ENCODE results near the gene KREMEN1.

KREMEN1 gene

GRCh38 chr22:29183971-29184848, 111.4 kb downstream of the KREMEN1 start:
- Histone ChIP-seq H3K27me3 (ENCODE audit: control insufficient read depth, insufficient read depth, low read length) (no peaks in the 10 kb centered on the region), H3K9ac (ENCODE audit: low read length) (no peak overlapping the region), H3K9me3 (ENCODE audit: control insufficient read depth, low read length) (no peaks in the 10 kb centered on the region), H3K4me3 (ENCODE audit: low read length) (no peak overlapping the region), H3K4me1 (ENCODE audit: control insufficient read depth, insufficient read depth, low read length) (no peaks in the 10 kb centered on the region), H3K36me3 (ENCODE audit: control insufficient read depth, insufficient read depth, low read length) (no peaks in the 10 kb centered on the region)

GRCh38 chr22:29184849-29185490, 112.1 kb downstream of the KREMEN1 start:
- Histone ChIP-seq H3K9me3 (ENCODE audit: control insufficient read depth, low read length) (no peaks in the 10 kb centered on the region), H3K4me1 (ENCODE audit: control insufficient read depth, insufficient read depth, low read length) (no peaks in the 10 kb centered on the region), H3K4me3 (ENCODE audit: low read length) (no peak overlapping the region), H3K27me3 (ENCODE audit: control insufficient read depth, insufficient read depth, low read length) (no peaks in the 10 kb centered on the region), H3K9ac (ENCODE audit: low read length) (no peak overlapping the region), H3K36me3 (ENCODE audit: control insufficient read depth, insufficient read depth, low read length) (no peaks in the 10 kb centered on the region)

GRCh38 chr22:29186302-29186701, 113.5 kb downstream of the KREMEN1 start:
- Histone ChIP-seq H3K27me3 (ENCODE audit: control insufficient read depth, insufficient read depth, low read length) (no peaks in the 10 kb centered on the region), H3K9ac (ENCODE audit: low read length) (no peak overlapping the region), H3K4me1 (ENCODE audit: control insufficient read depth, insufficient read depth, low read length) (no peaks in the 10 kb centered on the region), H3K4me3 (ENCODE audit: low read length) (no peak overlapping the region), H3K36me3 (ENCODE audit: control insufficient read depth, insufficient read depth, low read length) (no peaks in the 10 kb centered on the region), H3K9me3 (ENCODE audit: control insufficient read depth, low read length) (no peaks in the 10 kb centered on the region)

- Histone ChIP-seq H3K27me3 (ENCODE audit: control insufficient read depth, insufficient read depth, low read length) (no peaks in the 10 kb centered on the region), H3K4me1 (ENCODE audit: control insufficient read depth, insufficient read depth, low read length) (no peaks in the 10 kb centered on the region), H3K4me3 (ENCODE audit: low read length) (no peak overlapping the region), H3K9ac (ENCODE audit: low read length) (no peak overlapping the region), H3K9me3 (ENCODE audit: control insufficient read depth, low read length) (no peaks in the 10 kb centered on the region), H3K36me3 (ENCODE audit: control insufficient read depth, insufficient read depth, low read length) (no peaks in the 10 kb centered on the region)
Observed at GRCh38 chr22:29187831-29188230, 115.0 kb downstream of the KREMEN1 start.

GRCh38 chr22:29190051-29190450, 117.2 kb downstream of the KREMEN1 start:
- Histone ChIP-seq H3K36me3 (ENCODE audit: control insufficient read depth, insufficient read depth, low read length) (no peaks in the 10 kb centered on the region), H3K9me3 (ENCODE audit: control insufficient read depth, low read length) (no peaks in the 10 kb centered on the region), H3K27me3 (ENCODE audit: control insufficient read depth, insufficient read depth, low read length) (no peaks in the 10 kb centered on the region), H3K4me3 (ENCODE audit: low read length) (no peak overlapping the region), H3K9ac (ENCODE audit: low read length) (no peak overlapping the region), H3K4me1 (ENCODE audit: control insufficient read depth, insufficient read depth, low read length) (no peaks in the 10 kb centered on the region)

GRCh38 chr22:29190918-29191317, 118.1 kb downstream of the KREMEN1 start:
- no peaks in the 10 kb centered on the region for H3K9me3 ChIP-seq (ENCODE audit: control insufficient read depth, low read length)
- no peaks in the 10 kb centered on the region for H3K36me3 ChIP-seq (ENCODE audit: control insufficient read depth, insufficient read depth, low read length)
- H3K27me3 ChIP-seq (ENCODE audit: control insufficient read depth, insufficient read depth, low read length), result no peaks in the 10 kb centered on the region
- H3K4me1 ChIP-seq (ENCODE audit: control insufficient read depth, insufficient read depth, low read length), result no peaks in the 10 kb centered on the region
- H3K4me3 ChIP-seq (ENCODE audit: low read length), result no peak overlapping the region
- H3K9ac ChIP-seq (ENCODE audit: low read length), result no peak overlapping the region

GRCh38 chr22:29193021-29193420, 120.2 kb downstream of the KREMEN1 start:
- Histone ChIP-seq H3K4me3 (ENCODE audit: low read length) (no peak overlapping the region), H3K4me1 (ENCODE audit: control insufficient read depth, insufficient read depth, low read length) (no peaks in the 10 kb centered on the region), H3K27me3 (ENCODE audit: control insufficient read depth, insufficient read depth, low read length) (no peaks in the 10 kb centered on the region), H3K9me3 (ENCODE audit: control insufficient read depth, low read length) (no peaks in the 10 kb centered on the region), H3K36me3 (ENCODE audit: control insufficient read depth, insufficient read depth, low read length) (no peaks in the 10 kb centered on the region), H3K9ac (ENCODE audit: low read length) (no peak overlapping the region)

- no peaks in the 10 kb centered on the region for H3K9me3 ChIP-seq (ENCODE audit: control insufficient read depth, low read length)
- H3K4me1 ChIP-seq (ENCODE audit: control insufficient read depth, insufficient read depth, low read length), result no peaks in the 10 kb centered on the region
- no peaks in the 10 kb centered on the region for H3K36me3 ChIP-seq (ENCODE audit: control insufficient read depth, insufficient read depth, low read length)
- no peak overlapping the region for H3K4me3 ChIP-seq (ENCODE audit: low read length)
- no peak overlapping the region for H3K9ac ChIP-seq (ENCODE audit: low read length)
- no peaks in the 10 kb centered on the region for H3K27me3 ChIP-seq (ENCODE audit: control insufficient read depth, insufficient read depth, low read length)
Observed at GRCh38 chr22:29194184-29194583, 121.3 kb downstream of the KREMEN1 start.

- no peaks in the 10 kb centered on the region for H3K4me1 ChIP-seq (ENCODE audit: control insufficient read depth, insufficient read depth, low read length)
- H3K27me3 ChIP-seq (ENCODE audit: control insufficient read depth, insufficient read depth, low read length), result no peaks in the 10 kb centered on the region
- H3K9me3 ChIP-seq (ENCODE audit: control insufficient read depth, low read length), result no peaks in the 10 kb centered on the region
- no peak overlapping the region for H3K4me3 ChIP-seq (ENCODE audit: low read length)
- no peak overlapping the region for H3K9ac ChIP-seq (ENCODE audit: low read length)
- no peaks in the 10 kb centered on the region for H3K36me3 ChIP-seq (ENCODE audit: control insufficient read depth, insufficient read depth, low read length)
Observed at GRCh38 chr22:29195118-29195963, 122.5 kb downstream of the KREMEN1 start.

- Histone ChIP-seq H3K4me1 (ENCODE audit: control insufficient read depth, insufficient read depth, low read length) (no peaks in the 10 kb centered on the region), H3K27me3 (ENCODE audit: control insufficient read depth, insufficient read depth, low read length) (no peaks in the 10 kb centered on the region)
Observed at GRCh38 chr22:29195964-29196666, 123.3 kb downstream of the KREMEN1 start.

GRCh38 chr22:29197096-29197495, 124.3 kb downstream of the KREMEN1 start:
- no peak overlapping the region for H3K4me3 ChIP-seq (ENCODE audit: low read length)
- H3K4me1 ChIP-seq (ENCODE audit: control insufficient read depth, insufficient read depth, low read length), result peaks cover 4% of the 10 kb centered on the region

More at GRCh38 chr22:29195964-29196666, 123.3 kb downstream of the KREMEN1 start:
- H3K36me3 ChIP-seq (ENCODE audit: control insufficient read depth, insufficient read depth, low read length), result no peaks in the 10 kb centered on the region
- H3K9me3 ChIP-seq (ENCODE audit: control insufficient read depth, low read length), result no peaks in the 10 kb centered on the region
- no peak overlapping the region for H3K9ac ChIP-seq (ENCODE audit: low read length)
- H3K4me3 ChIP-seq (ENCODE audit: low read length), result no peak overlapping the region

More at GRCh38 chr22:29197096-29197495, 124.3 kb downstream of the KREMEN1 start:
- Histone ChIP-seq H3K36me3 (ENCODE audit: control insufficient read depth, insufficient read depth, low read length) (no peaks in the 10 kb centered on the region), H3K9me3 (ENCODE audit: control insufficient read depth, low read length) (no peaks in the 10 kb centered on the region), H3K27me3 (ENCODE audit: control insufficient read depth, insufficient read depth, low read length) (no peaks in the 10 kb centered on the region), H3K9ac (ENCODE audit: low read length) (no peak overlapping the region)
